ENCODE measurements around the gene INO80D. TPM values are rescaled to one million over a fixed set of nuclear protein-coding genes. Genes with fewer than 3 reads are reported as not detected.
A peak's percentile ranks its signal among the peaks of the same experiment; 100 is the strongest.

INO80D gene
- total RNA-seq, 1 donor from 2014 or later: 11.3 TPM

DNA sequence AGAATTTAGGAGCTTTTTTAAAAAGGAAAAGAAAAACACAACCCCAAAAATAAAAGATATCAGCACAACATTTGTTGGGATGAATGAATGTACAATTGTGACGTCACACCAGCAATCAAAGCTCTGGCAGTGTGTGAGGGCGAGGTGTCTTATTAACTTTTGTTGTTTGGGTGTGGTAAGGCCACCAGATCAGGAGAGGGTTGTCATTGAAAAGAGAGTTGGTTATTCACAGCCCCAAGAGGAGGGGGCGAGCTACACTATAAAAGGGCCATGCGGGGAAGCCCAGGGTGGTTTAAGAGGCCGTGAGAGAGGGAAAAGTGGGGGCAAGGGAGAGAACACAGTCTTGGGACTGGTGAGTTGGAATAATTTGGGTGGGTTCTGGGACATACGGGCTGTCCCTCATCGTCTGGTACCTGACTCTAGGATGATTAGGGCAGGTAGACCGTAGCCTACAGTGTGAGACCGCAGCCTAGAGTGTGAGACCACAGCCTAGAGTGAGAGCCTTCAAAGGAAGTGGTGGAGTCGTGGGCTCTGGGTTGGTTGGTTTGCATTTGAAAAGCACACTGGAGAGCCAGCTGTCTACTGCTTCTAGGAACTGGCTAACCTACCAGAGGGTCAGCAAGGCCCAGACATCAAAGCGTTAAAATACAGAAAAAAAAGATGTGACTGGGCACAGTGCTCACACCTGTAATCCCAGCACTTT lies 128.4 kb downstream of the INO80D start:
- H3K36me3 ChIP-seq: no peaks in the 10 kb centered on the region
- no peaks in the 10 kb centered on the region for H3F3A ChIP-seq (ENCODE audit: low read depth)
- no peak overlapping the region for H3K4me3 Mint-ChIP-seq
- no peak overlapping the region for H3K4me3 ChIP-seq
- H3K27ac Mint-ChIP-seq: no peak overlapping the region
- H3K36me3 Mint-ChIP-seq: no peaks in the 10 kb centered on the region
- no peaks in the 10 kb centered on the region for H3K27me3 ChIP-seq
- no peaks in the 10 kb centered on the region for H3K4me1 ChIP-seq
- H4K20me1 ChIP-seq (ENCODE audit: low read depth): no peaks in the 10 kb centered on the region
- H3K4me1 Mint-ChIP-seq: peaks cover 11% of the 10 kb centered on the region
- H2AFZ ChIP-seq (replicated peaks): no peak overlapping the region
- H3K4me2 ChIP-seq: no peak overlapping the region
- H3K9me3 ChIP-seq (ENCODE audit: low read depth): no peaks in the 10 kb centered on the region
- H3K27ac ChIP-seq: no peak overlapping the region
- DNase-seq (ENCODE audit: low spot score): no peak
- peaks cover 2% of the 10 kb centered on the region for H3K9me3 Mint-ChIP-seq
- TF ChIP-seq EZH2phosphoT487 (IDR thresholded peaks at IDR 0.05): no peak
- TF ChIP-seq EZH2 (IDR thresholded peaks at IDR 0.05): no peak
- TF ChIP-seq, protein P1, sequence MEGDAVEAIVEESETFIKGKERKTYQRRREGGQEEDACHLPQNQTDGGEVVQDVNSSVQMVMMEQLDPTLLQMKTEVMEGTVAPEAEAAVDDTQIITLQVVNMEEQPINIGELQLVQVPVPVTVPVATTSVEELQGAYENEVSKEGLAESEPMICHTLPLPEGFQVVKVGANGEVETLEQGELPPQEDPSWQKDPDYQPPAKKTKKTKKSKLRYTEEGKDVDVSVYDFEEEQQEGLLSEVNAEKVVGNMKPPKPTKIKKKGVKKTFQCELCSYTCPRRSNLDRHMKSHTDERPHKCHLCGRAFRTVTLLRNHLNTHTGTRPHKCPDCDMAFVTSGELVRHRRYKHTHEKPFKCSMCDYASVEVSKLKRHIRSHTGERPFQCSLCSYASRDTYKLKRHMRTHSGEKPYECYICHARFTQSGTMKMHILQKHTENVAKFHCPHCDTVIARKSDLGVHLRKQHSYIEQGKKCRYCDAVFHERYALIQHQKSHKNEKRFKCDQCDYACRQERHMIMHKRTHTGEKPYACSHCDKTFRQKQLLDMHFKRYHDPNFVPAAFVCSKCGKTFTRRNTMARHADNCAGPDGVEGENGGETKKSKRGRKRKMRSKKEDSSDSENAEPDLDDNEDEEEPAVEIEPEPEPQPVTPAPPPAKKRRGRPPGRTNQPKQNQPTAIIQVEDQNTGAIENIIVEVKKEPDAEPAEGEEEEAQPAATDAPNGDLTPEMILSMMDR (IDR thresholded peaks at IDR 0.05): no peak
- H3K27me3 Mint-ChIP-seq (ENCODE audit: insufficient read depth, low read depth): peaks cover 14% of the 10 kb centered on the region
- H3K9ac ChIP-seq: no peak overlapping the region
- H3K79me2 ChIP-seq (ENCODE audit: low read depth): no peaks in the 10 kb centered on the region

DNA sequence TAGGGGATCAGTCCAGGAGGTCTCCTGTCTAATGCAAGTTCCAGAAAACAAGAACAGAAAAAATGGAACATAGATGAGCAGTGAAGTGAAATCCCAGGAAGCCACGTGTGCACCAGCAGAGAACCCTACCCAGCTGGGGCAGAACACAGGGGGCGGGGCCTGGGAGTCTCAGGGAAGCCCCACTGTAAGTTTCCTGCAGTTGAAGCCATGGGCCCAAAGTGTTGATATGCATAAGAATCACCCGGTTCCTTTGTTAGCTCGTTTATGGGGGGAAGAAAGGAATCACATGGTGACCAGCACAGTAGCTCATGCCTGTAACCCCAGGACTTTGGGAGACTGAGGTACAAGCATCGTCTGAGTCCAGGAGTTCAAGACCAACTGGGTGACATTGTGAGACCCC lies 131.3 kb downstream of the INO80D start:
- Histone ChIP-seq H3K27ac (no peak overlapping the region), H3F3A (ENCODE audit: low read depth) (no peaks in the 10 kb centered on the region), H4K20me1 (ENCODE audit: low read depth) (no peaks in the 10 kb centered on the region), H3K9ac (no peak overlapping the region), H3K4me3 (no peak overlapping the region), H3K36me3 (no peaks in the 10 kb centered on the region), H2AFZ (replicated peaks) (no peak overlapping the region), H3K4me1 (no peaks in the 10 kb centered on the region), H3K79me2 (ENCODE audit: low read depth) (no peaks in the 10 kb centered on the region), H3K27me3 (no peaks in the 10 kb centered on the region), H3K4me2 (no peak overlapping the region), H3K9me3 (ENCODE audit: low read depth) (no peaks in the 10 kb centered on the region)
- Mint-ChIP-seq H3K27me3 (ENCODE audit: insufficient read depth, low read depth) (peaks cover 7% of the 10 kb centered on the region), H3K4me3 (no peak overlapping the region), H3K4me1 (peaks cover 10% of the 10 kb centered on the region), H3K36me3 (no peaks in the 10 kb centered on the region), H3K27ac (peak overlapping the region; percentile 13), H3K9me3 (peaks cover 9% of the 10 kb centered on the region)
- TF ChIP-seq EZH2phosphoT487 (IDR thresholded peaks at IDR 0.05): no peak
- TF ChIP-seq, protein P1 (IDR thresholded peaks at IDR 0.05): no peak
- TF ChIP-seq EZH2 (IDR thresholded peaks at IDR 0.05): no peak
- no peak for DNase-seq (ENCODE audit: low spot score)

DNA sequence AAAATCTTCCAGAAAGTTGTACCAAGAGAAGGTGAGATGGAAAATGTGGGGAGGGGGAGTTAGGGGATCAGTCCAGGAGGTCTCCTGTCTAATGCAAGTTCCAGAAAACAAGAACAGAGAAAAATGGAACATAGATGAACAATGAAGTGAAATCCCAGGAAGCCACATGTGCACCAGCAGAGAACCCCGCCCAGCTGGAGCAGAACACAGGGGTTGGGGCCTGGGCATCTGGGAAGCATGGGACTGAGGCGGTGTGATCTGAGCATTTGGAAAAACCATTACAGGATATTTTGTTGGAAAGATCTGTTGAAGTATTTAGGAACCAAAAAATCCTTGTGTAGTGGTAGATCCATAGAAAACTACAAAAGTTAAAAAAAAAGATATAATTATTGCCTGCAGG lies 133.7 kb downstream of the INO80D start:
- no peak overlapping the region for H3K4me3 ChIP-seq

DNA sequence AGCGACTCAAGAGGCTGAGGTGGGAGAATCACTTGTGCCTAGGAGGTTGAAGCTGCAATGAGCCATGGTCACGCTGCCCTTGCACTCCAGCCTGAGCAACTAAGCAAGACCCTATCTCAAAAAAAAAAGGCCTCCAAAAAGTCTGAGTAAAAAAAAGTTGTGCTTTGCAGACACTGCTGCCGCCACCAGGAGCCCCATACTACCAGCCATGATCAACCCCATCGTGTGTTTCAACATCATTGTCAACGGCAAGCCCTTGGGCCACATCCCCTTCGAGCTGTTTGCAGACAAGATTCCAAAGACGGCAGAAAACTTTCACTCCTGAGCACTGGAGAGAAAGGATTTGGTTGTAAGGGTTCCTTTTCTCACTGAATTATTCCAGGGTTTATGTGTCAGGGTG lies 137.1 kb downstream of the INO80D start:
- H3K9me3 ChIP-seq (ENCODE audit: low read depth): no peaks in the 10 kb centered on the region
- H2AFZ ChIP-seq (replicated peaks): no peak overlapping the region
- Mint-ChIP-seq H3K36me3 (no peaks in the 10 kb centered on the region), H3K27me3 (ENCODE audit: insufficient read depth, low read depth) (peaks cover 11% of the 10 kb centered on the region), H3K4me3 (no peak overlapping the region), H3K9me3 (peaks cover 9% of the 10 kb centered on the region), H3K27ac (no peak overlapping the region), H3K4me1 (peaks cover 15% of the 10 kb centered on the region)
- no peak for DNase-seq (ENCODE audit: low spot score)
- H3K4me2 ChIP-seq: no peak overlapping the region
- H3K79me2 ChIP-seq (ENCODE audit: low read depth): no peaks in the 10 kb centered on the region
- H3K4me1 ChIP-seq: no peaks in the 10 kb centered on the region
- H3F3A ChIP-seq (ENCODE audit: low read depth): no peaks in the 10 kb centered on the region
- H3K27ac ChIP-seq: no peak overlapping the region
- TF ChIP-seq EZH2 (IDR thresholded peaks at IDR 0.05): no peak
- TF ChIP-seq, protein P1 (IDR thresholded peaks at IDR 0.05): no peak
- no peak for TF ChIP-seq EZH2phosphoT487 (IDR thresholded peaks at IDR 0.05)
- H3K4me3 ChIP-seq: no peak overlapping the region
- H3K27me3 ChIP-seq: no peaks in the 10 kb centered on the region
- no peaks in the 10 kb centered on the region for H4K20me1 ChIP-seq (ENCODE audit: low read depth)
- no peak overlapping the region for H3K9ac ChIP-seq
- H3K36me3 ChIP-seq: no peaks in the 10 kb centered on the region

More for the DNA sequence above, 133.7 kb downstream of the INO80D start:
- no peaks in the 10 kb centered on the region for H3K27me3 ChIP-seq
- H3K36me3 ChIP-seq: no peaks in the 10 kb centered on the region
- no peak for DNase-seq (ENCODE audit: low spot score)
- H3K36me3 Mint-ChIP-seq: no peaks in the 10 kb centered on the region
- no peaks in the 10 kb centered on the region for H3K4me1 ChIP-seq
- no peaks in the 10 kb centered on the region for H4K20me1 ChIP-seq (ENCODE audit: low read depth)
- H3K4me2 ChIP-seq: no peak overlapping the region
- peaks cover 9% of the 10 kb centered on the region for H3K9me3 Mint-ChIP-seq
- no peaks in the 10 kb centered on the region for H3K79me2 ChIP-seq (ENCODE audit: low read depth)
- peaks cover 5% of the 10 kb centered on the region for H3K27me3 Mint-ChIP-seq (ENCODE audit: insufficient read depth, low read depth)
- H3K27ac ChIP-seq: no peak overlapping the region
- no peaks in the 10 kb centered on the region for H3F3A ChIP-seq (ENCODE audit: low read depth)
- no peak overlapping the region for H3K27ac Mint-ChIP-seq
- H3K9ac ChIP-seq: no peak overlapping the region
- TF ChIP-seq EZH2phosphoT487 (IDR thresholded peaks at IDR 0.05): no peak
- H3K4me1 Mint-ChIP-seq: peaks cover 13% of the 10 kb centered on the region
- no peaks in the 10 kb centered on the region for H3K9me3 ChIP-seq (ENCODE audit: low read depth)
- H3K4me3 Mint-ChIP-seq: no peak overlapping the region
- no peak overlapping the region for H2AFZ ChIP-seq (replicated peaks)
